Rectal smooth muscle tissue (tissue), 1 donor: ENCODE measurements around the gene ALG6.
"Not testable (repeated sequence)": the region's sequence is repeated elsewhere in the genome, so short reads cannot be mapped to it uniquely, and the experiment has no call there.

Experiments
- H3K27ac ChIP-seq: one replicate; pipeline ENCODE4 v1.7.0; 2013; ENCODE audit warnings: low read depth, low read length, inconsistent platforms
- H3K27me3 ChIP-seq: one replicate; pipeline ENCODE4 v1.7.0; 2013; ENCODE audit warnings: low read length; ENCODE audit not compliant: control insufficient read depth, insufficient read depth
- H3K36me3 ChIP-seq: one replicate; pipeline ENCODE4 v1.7.0; 2013; ENCODE audit warnings: low read length; ENCODE audit not compliant: control insufficient read depth, insufficient read depth
- H3K4me1 ChIP-seq: one replicate; pipeline ENCODE4 v1.7.0; 2013; ENCODE audit warnings: low read length; ENCODE audit not compliant: control insufficient read depth, insufficient read depth
- H3K4me3 ChIP-seq: one replicate; pipeline ENCODE4 v1.7.0; 2013; ENCODE audit warnings: low read length
- H3K9ac ChIP-seq: one replicate; pipeline ENCODE4 v1.7.0; 2013; ENCODE audit warnings: low read length

Gene ALG6

DNA sequence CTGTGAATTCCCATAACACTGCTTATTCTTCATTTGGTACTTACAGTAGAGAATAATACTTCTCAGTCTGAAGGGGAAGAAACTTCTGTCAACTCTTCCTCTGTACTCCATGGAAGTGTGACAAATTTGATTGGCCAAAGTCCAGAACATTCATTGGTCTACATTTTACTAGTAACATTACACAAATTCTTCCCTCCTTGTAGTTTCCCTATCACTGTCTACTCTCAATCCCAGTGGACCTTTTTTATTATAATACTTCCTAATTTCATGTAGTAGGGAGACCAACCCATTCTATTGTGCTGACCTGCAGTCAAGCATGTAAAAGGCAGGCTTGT lies 74.7 kb downstream of the ALG6 start:
- Histone ChIP-seq H3K4me3 (no peak overlapping the region), H3K27ac (no peak overlapping the region), H3K27me3 (no peaks in the 10 kb centered on the region), H3K4me1 (no peaks in the 10 kb centered on the region), H3K9ac (no peak overlapping the region), H3K36me3 (no peaks in the 10 kb centered on the region)

DNA sequence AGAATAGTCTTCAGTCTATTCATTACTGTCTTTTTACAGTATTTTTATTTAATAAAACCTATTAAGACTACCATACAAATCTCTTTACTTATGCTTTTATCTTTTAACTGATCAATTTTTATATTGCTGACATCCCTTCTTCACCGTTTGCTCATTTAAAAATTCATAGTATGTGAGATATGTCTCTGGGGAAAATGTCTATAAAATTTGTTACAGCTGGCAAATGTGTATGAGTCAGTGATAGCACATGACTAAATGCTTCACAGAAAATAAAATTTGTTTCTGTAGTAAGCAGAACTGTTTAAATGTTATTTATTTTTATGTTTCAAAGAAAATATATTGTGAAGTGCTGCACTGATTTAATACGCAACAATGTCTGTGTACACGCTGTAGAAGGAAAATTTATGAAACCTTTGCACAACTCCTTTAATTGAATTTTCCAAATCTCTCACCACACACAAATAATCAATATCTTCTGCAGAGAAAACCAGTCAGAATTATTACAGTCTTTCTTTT lies 81.4 kb downstream of the ALG6 start:
- Histone ChIP-seq H3K9ac (no peak overlapping the region), H3K27me3 (no peaks in the 10 kb centered on the region), H3K36me3 (no peaks in the 10 kb centered on the region), H3K27ac (no peak overlapping the region), H3K4me3 (no peak overlapping the region), H3K4me1 (no peaks in the 10 kb centered on the region)

DNA sequence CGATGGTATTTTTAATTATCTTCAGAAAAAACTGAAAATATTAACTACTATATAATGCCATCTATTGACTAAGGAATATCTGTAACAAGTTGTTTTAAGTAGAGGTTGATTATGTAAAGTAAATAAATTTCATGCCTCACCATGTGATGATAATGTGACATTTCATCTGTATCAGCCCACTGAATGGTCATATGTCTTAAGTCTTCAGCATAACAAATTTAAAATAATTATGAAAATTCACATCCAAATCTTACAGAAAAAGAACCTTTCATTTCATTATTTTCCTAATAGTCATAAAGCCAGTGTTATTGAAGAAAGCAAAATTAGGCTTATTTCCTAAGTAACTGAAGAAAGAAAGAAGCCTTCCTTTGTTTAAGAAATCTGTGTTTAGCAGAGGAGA lies 83.0 kb downstream of the ALG6 start:
- Histone ChIP-seq H3K27me3 (no peaks in the 10 kb centered on the region), H3K4me3 (no peak overlapping the region), H3K9ac (no peak overlapping the region), H3K36me3 (no peaks in the 10 kb centered on the region), H3K4me1 (no peaks in the 10 kb centered on the region), H3K27ac (no peak overlapping the region)

DNA sequence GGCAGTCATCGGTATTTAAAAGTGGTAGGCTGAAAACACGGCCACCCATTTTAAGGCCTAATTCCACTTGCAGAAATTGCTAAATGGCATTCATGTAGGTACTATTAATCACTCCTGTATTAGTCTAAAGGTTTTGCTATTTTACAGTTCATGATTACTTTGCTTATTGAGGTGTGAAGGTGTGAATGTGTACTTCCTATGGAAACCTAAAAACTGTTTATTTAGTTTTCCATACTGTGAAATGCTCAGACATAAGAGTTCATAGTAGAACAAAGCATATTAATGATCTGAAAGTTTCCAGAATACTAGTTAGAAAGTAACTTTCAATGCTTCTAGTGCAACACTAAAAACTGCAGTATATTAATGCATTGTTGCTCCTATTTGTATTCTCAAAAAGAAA lies 85.8 kb downstream of the ALG6 start:
- Histone ChIP-seq H3K27me3 (no peaks in the 10 kb centered on the region), H3K27ac (no peak overlapping the region), H3K36me3 (no peaks in the 10 kb centered on the region), H3K9ac (no peak overlapping the region), H3K4me1 (no peaks in the 10 kb centered on the region), H3K4me3 (no peak overlapping the region)

DNA sequence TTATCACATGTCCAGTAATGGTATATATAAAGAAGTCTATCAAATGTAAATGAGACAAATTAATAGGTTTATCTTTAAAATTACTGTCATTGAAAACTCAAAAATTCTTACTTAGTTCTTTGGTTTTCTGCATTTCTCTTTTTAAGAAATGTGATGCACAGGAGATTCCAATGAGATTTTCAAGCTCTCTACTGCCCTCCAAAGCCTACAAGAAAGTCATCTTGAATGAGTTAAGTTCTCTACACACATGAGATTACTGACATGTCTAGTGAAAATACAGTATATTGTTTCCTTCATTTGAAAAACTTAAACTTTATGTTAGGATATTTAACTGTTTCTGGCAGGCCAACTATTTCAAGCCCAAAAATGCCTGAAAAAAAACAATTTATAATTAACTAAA lies 86.8 kb downstream of the ALG6 start:
- no peak overlapping the region for H3K4me3 ChIP-seq
- no peaks in the 10 kb centered on the region for H3K36me3 ChIP-seq
- no peak overlapping the region for H3K27ac ChIP-seq
- H3K9ac ChIP-seq: no peak overlapping the region
- H3K27me3 ChIP-seq: no peaks in the 10 kb centered on the region
- no peaks in the 10 kb centered on the region for H3K4me1 ChIP-seq

DNA sequence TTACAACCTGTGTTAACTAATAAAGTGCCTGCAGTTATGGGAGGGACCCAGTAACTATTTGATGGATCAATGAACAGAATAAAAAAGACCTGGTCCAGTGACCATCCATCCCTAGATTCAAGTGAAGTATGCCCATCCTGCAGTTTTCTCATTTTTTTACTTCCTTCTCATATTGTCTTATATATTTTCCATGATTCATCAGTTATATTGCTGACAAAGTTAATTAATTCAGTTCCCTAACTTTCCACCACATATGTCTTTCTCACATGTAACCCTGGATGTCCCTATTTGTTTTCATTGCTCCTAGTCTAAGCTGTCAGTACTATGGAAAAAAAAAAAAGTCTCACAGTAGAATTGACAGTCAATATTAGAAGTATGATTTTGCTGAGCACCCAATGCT lies 91.3 kb downstream of the ALG6 start:
- H3K9ac ChIP-seq: no peak overlapping the region
- H3K27me3 ChIP-seq: no peaks in the 10 kb centered on the region
- H3K4me1 ChIP-seq: no peaks in the 10 kb centered on the region
- H3K27ac ChIP-seq: no peak overlapping the region
- H3K4me3 ChIP-seq: no peak overlapping the region
- no peaks in the 10 kb centered on the region for H3K36me3 ChIP-seq

DNA sequence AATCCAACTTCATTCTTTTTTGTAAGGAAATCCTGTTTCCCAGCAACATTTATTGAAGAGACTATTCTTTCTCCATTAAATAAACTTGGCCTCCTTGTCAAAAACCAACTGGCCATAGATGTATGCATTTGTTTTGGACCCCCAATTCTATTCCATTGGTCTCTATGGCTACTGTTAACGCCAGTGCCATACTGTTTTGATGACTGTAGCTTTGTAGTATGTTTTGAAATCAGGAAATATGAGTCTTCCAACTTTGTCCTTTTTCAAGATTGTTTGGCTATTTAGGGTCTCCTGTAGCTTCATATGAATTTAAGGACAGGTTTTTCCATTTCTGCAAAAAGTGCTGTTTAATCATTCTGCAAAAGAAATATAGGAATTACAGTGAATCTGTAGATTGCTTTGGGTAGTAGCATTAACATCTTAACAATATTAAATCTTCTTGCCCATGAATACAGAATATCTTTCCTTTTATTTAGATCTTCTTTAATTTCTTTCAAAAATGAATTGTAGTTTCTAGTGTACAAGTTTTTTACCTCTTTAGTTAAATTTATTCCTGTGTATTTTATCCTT lies 94.3 kb downstream of the ALG6 start:
- Histone ChIP-seq H3K36me3 (no peaks in the 10 kb centered on the region), H3K4me3 (no peak overlapping the region), H3K4me1 (no peaks in the 10 kb centered on the region), H3K27ac (no peak overlapping the region), H3K27me3 (no peaks in the 10 kb centered on the region), H3K9ac (no peak overlapping the region)

DNA sequence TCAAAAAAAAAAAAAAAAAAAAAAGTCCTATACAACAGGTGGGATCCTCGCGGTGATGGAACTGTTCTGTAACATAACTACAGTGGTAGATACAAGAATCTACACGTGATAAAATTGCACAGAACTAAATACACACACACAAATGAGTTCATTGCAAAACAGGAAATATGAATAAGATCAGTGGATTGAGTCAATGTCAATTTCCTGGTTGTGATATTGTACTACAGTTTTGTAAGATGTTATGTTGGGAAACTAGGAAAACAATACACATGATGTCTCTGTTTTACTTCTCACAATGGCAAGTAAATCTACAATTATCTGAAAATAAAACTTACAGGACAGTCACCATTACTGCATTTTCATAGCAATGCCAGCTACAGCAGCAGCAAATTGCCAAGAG lies 95.8 kb downstream of the ALG6 start:
- Histone ChIP-seq H3K9ac (no peak overlapping the region), H3K4me1 (no peaks in the 10 kb centered on the region), H3K4me3 (no peak overlapping the region), H3K36me3 (no peaks in the 10 kb centered on the region), H3K27ac (no peak overlapping the region), H3K27me3 (no peaks in the 10 kb centered on the region)

DNA sequence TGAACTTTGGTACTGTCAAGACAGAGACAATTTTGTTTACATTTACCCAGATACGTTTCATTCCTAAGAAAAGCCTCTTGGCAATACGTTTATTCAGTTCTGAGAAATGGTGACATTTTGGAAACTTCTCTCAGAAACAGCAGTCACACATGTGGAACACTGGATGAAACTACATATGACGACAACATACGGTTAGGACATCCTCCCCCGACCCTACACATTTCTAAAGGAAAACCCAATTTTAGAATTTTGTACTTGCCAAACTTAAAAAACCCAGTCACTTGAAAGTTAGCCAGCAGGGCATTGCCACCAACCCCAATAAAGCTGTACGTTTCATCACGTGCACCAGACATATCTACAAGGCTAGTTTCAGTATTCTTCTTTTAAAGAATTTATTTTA lies 98.8 kb downstream of the ALG6 start:
- Histone ChIP-seq H3K4me3 (no peak overlapping the region), H3K9ac (no peak overlapping the region), H3K4me1 (no peaks in the 10 kb centered on the region), H3K36me3 (no peaks in the 10 kb centered on the region), H3K27ac (no peak overlapping the region), H3K27me3 (no peaks in the 10 kb centered on the region)

DNA sequence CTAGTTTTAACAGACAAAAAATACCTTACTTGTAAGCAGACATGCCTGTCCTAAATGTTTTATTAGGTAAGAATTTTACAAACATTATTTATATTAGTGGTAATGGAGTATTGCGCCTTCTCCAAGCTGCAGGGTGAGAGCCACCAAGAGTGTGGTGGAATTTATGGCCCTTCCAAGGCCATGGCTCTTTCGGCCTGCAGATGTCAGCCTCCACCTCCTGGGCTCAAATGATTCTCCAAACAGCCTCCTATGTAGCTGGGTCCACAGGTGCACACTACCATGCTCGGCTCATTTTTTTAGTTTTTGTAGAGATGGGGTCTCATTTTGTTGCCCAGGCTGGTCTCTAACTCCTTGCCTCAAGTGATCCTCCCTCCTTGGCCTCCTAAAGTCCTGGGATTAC lies 99.3 kb downstream of the ALG6 start:
- Histone ChIP-seq H3K4me3 (no peak overlapping the region), H3K4me1 (no peaks in the 10 kb centered on the region), H3K27ac (no peak overlapping the region), H3K27me3 (no peaks in the 10 kb centered on the region), H3K9ac (no peak overlapping the region), H3K36me3 (no peaks in the 10 kb centered on the region)

DNA sequence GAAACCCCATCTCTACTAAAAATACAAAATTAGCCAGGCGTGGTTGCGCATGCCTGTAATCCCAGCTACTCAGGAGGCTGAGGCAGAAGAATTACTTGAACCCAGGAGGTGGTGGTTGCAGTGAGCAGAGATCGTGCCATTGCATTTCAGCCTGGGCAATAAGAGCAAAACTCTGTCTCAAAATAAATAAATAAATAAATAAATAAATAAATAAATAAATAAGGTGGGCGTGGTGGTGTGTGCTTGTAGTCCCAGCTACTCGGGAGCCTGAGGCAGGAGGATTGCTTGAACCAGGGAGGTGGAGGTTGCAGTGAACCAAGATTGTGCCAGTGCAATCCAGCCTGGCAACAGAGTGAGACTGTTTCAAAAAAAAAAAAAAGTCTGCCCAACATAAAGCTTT lies 101.3 kb downstream of the ALG6 start:
- H3K27me3 ChIP-seq, H3K4me1 ChIP-seq, H3K4me3 ChIP-seq, H3K27ac ChIP-seq, H3K9ac ChIP-seq, H3K36me3 ChIP-seq: not testable (repeated sequence)

DNA sequence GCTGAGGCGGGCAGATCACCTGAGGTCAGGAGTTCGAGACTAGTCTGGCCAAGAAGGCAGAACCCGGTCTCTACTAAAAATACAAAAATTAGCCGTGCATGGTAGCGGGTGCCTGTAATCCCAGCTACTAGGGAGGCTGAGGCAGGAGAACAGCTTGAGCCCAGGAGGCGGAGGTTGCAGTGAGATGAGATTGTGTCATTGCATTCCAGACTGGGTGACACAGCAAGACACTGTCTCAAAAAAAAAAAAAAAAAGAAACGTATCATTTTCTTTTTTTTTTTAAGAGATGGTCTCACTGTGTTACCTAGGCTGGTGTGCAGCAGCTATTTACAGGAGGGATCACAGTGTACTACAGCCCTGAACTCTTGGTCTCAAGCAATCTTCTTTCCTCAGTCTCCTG lies 108.3 kb downstream of the ALG6 start:
- Histone ChIP-seq H3K4me3 (no peak overlapping the region), H3K9ac (no peak overlapping the region), H3K27me3 (no peaks in the 10 kb centered on the region), H3K27ac (no peak overlapping the region), H3K36me3 (no peaks in the 10 kb centered on the region), H3K4me1 (no peaks in the 10 kb centered on the region)

DNA sequence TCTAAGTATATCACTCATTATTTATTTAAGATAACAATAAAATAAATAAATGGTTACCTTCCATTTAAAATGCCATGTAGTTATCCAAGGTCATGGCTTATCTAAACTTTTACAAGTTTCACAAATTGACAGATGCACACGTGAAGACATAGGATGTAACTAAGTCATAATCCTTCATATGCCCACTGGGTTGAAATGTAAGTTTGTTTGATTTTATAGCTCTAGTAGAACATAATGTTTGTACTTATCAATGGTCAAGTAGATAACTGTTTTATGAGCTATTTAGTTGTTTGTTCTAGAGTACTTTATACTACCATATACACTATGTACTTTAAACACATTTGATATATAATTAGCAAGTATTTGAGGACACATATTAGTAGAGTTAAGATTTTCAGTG lies 112.6 kb downstream of the ALG6 start:
- no peaks in the 10 kb centered on the region for H3K27me3 ChIP-seq
- no peaks in the 10 kb centered on the region for H3K4me1 ChIP-seq
- H3K27ac ChIP-seq: no peak overlapping the region
- no peaks in the 10 kb centered on the region for H3K36me3 ChIP-seq
- no peak overlapping the region for H3K4me3 ChIP-seq
- H3K9ac ChIP-seq: no peak overlapping the region
